HEK293 (cell line): ENCODE measurements around the gene FYCO1.

ENCODE experiments used
- CTCF ChIA-PET: fragments of 350-600 bp; formaldehyde crosslinking; extraction: SDS; loops from one replicate; lab custom pipeline; 2021; ENCODE audit warnings: antibody characterized with exemption; lab: Yijun Ruan, JAX
- POLR2A ChIA-PET: fragments of 300-600 bp; formaldehyde crosslinking; extraction: SDS; loops from one replicate; lab custom pipeline; 2020; ENCODE audit warnings: antibody characterized with exemption, inconsistent platforms; lab: Yijun Ruan, JAX
- H3K27ac ChIP-seq: fragments of 200-500 bp; sonication (Bioruptor generic); 2 replicates; pipeline ENCODE4 v1.5.1; 2014; ENCODE audit warnings: low read depth, low read length, control low read depth, inconsistent platforms; ENCODE audit errors: extremely low read depth
- H3K36me3 ChIP-seq, 2 experiments: fragments of 200-500 bp in 1 of 2; sonication (Bioruptor generic) in 1 of 2; 1 replicate in 1 of 2; 2 replicates in 1 of 2; pipeline ENCODE4 v1.5.1; 2014 to 2017; ENCODE audit warnings: inconsistent platforms in 2 of 2, low read length in 2 of 2; ENCODE audit not compliant: control insufficient read depth in 2 of 2, insufficient read depth in 1 of 2
- H3K4me1 ChIP-seq: fragments of 200-500 bp; sonication (Bioruptor generic); 2 replicates; pipeline ENCODE4 v1.5.1; 2014; ENCODE audit warnings: mild to moderate bottlenecking, low read length, inconsistent platforms; ENCODE audit not compliant: control insufficient read depth, insufficient read depth
- H3K4me3 ChIP-seq: 2 replicates; pipeline ENCODE4 v1.5.1; 2011; ENCODE audit warnings: low read depth, mild to moderate bottlenecking, control low read depth, low read length, moderate library complexity
- H3K9me3 ChIP-seq: fragments of 200-500 bp; sonication (Bioruptor generic); 2 replicates; pipeline ENCODE4 v1.5.1; 2014; ENCODE audit warnings: low read depth, low read length, inconsistent platforms; ENCODE audit not compliant: control insufficient read depth, insufficient read depth
- RBAK ChIP-seq: fragments of 450-650 bp; formaldehyde crosslinking; IDR thresholded peaks from 2 replicates; pipeline ENCODE4 v1.5.1; 2016; ENCODE audit warnings: missing biosample characterization, missing genetic modification characterization
- SCRT2 ChIP-seq: fragments of 450-650 bp; formaldehyde crosslinking; IDR thresholded peaks from 2 replicates; pipeline ENCODE4 v1.5.1; 2016; ENCODE audit warnings: missing biosample characterization, missing genetic modification characterization
- TSHZ1 ChIP-seq: fragments of 450-650 bp; formaldehyde crosslinking; IDR thresholded peaks from 2 replicates; pipeline ENCODE4 v1.5.1; 2016; ENCODE audit warnings: missing biosample characterization, missing genetic modification characterization, borderline replicate concordance
- ZBTB48 ChIP-seq: fragments of 450-650 bp; formaldehyde crosslinking; IDR thresholded peaks from 2 replicates; pipeline ENCODE4 v1.5.1; 2016; ENCODE audit warnings: missing biosample characterization, missing genetic modification characterization
- ZFP41 ChIP-seq: fragments of 450-650 bp; formaldehyde crosslinking; IDR thresholded peaks from 2 replicates; pipeline ENCODE4 v1.5.1; 2016; ENCODE audit warnings: missing biosample characterization, missing genetic modification characterization, borderline replicate concordance
- ZNF112 ChIP-seq: fragments of 450-650 bp; formaldehyde crosslinking; IDR thresholded peaks from 2 replicates; pipeline ENCODE4 v1.5.0; 2017; ENCODE audit warnings: missing biosample characterization, missing genetic modification characterization
- ZNF132 ChIP-seq: fragments of 450-650 bp; formaldehyde crosslinking; IDR thresholded peaks from 2 replicates; pipeline ENCODE4 v1.5.1; 2017; ENCODE audit warnings: missing biosample characterization, missing genetic modification characterization, borderline replicate concordance
- ZNF18 ChIP-seq: fragments of 450-650 bp; formaldehyde crosslinking; IDR thresholded peaks from 2 replicates; pipeline ENCODE4 v1.5.1; 2016; ENCODE audit warnings: missing biosample characterization, missing genetic modification characterization
- ZNF202 ChIP-seq: fragments of 450-650 bp; formaldehyde crosslinking; IDR thresholded peaks from 2 replicates; pipeline ENCODE4 v1.5.1; 2016; ENCODE audit warnings: missing biosample characterization, missing genetic modification characterization, borderline replicate concordance
- ZNF24 ChIP-seq: fragments of 450-650 bp; formaldehyde crosslinking; IDR thresholded peaks from 2 replicates; pipeline ENCODE4 v1.5.1; 2016; ENCODE audit warnings: missing biosample characterization, missing genetic modification characterization
- ZNF274 ChIP-seq, 2 experiments: fragments of 200-500 bp in 1 of 2; fragments of 450-650 bp in 1 of 2; sonication (Bioruptor generic) in 1 of 2; formaldehyde crosslinking in 1 of 2; IDR thresholded peaks; 2 replicates each; pipeline versions ENCODE4 v1.5.1 to v1.6.1; 2014 to 2016; ENCODE audit warnings: borderline replicate concordance in 1 of 2, inconsistent platforms in 1 of 2, low read length in 1 of 2, missing biosample characterization in 1 of 2, missing genetic modification characterization in 1 of 2
- ZNF302 ChIP-seq: fragments of 450-650 bp; formaldehyde crosslinking; IDR thresholded peaks from 2 replicates; pipeline ENCODE4 v1.5.1; 2016; ENCODE audit warnings: missing biosample characterization, missing genetic modification characterization, low read depth
- ZNF366 ChIP-seq: fragments of 450-650 bp; formaldehyde crosslinking; conservative IDR thresholded peaks from 2 replicates; pipeline ENCODE4 v1.5.1; 2016; ENCODE audit warnings: missing biosample characterization, missing genetic modification characterization
- ZNF529 ChIP-seq: fragments of 450-650 bp; formaldehyde crosslinking; IDR thresholded peaks from 2 replicates; pipeline ENCODE4 v1.5.1; 2017; ENCODE audit warnings: missing genetic modification characterization, missing biosample characterization; ENCODE audit not compliant: insufficient replicate concordance
- ZNF629 ChIP-seq: fragments of 450-650 bp; formaldehyde crosslinking; IDR thresholded peaks from 2 replicates; pipeline ENCODE4 v1.5.1; 2017; ENCODE audit warnings: missing biosample characterization, missing genetic modification characterization
- ZNF639 ChIP-seq: fragments of 450-650 bp; formaldehyde crosslinking; IDR thresholded peaks from 2 replicates; pipeline ENCODE4 v1.5.1; 2016; ENCODE audit warnings: missing biosample characterization, missing genetic modification characterization
- ZNF768 ChIP-seq: fragments of 450-650 bp; formaldehyde crosslinking; IDR thresholded peaks from 2 replicates; pipeline ENCODE4 v1.5.1; 2018; ENCODE audit warnings: missing biosample characterization, mild to moderate bottlenecking, missing genetic modification characterization
- ZNF843 ChIP-seq: fragments of 450-650 bp; formaldehyde crosslinking; IDR thresholded peaks from 2 replicates; pipeline ENCODE4 v1.5.1; 2016; ENCODE audit warnings: missing biosample characterization, missing genetic modification characterization
- ZSCAN30 ChIP-seq: fragments of 450-650 bp; IDR thresholded peaks from 2 replicates; pipeline ENCODE4 v1.5.1; 2018; ENCODE audit warnings: missing biosample characterization, mild to moderate bottlenecking, missing genetic modification characterization, moderate library complexity

FYCO1 gene

GRCh38 chr3:45880725-45881077, 114.9 kb downstream of the FYCO1 start (continued):
- no peak for TF ChIP-seq ZNF639 (tag by site-specific recombination)
- no peak for TF ChIP-seq ZSCAN30 (tag by site-specific recombination)
- no peak for TF ChIP-seq ZNF112
- TF ChIP-seq ZFP41 (tag by site-specific recombination) = no peak

- no peaks in the 10 kb centered on the region for H3K9me3 ChIP-seq
- no peaks in the 10 kb centered on the region for H3K4me1 ChIP-seq
- TF ChIP-seq ZNF366 (tag by site-specific recombination) (no peak), ZBTB48 (no peak)
- ChIA-PET POLR2A (no interaction called here), CTCF (no interaction called here)
- H3K36me3 ChIP-seq = no peaks in the 10 kb centered on the region
- H3K27ac ChIP-seq = no peak overlapping the region
- H3K4me3 ChIP-seq = no peak overlapping the region
Observed at GRCh38 chr3:45878124-45878523, 117.5 kb downstream of the FYCO1 start.

GRCh38 chr3:45874677-45875346, 120.8 kb downstream of the FYCO1 start:
- TF ChIP-seq ZNF24 (tag by site-specific recombination) (no peak), ZNF274 (IDR thresholded peaks at IDR 0.05; ENCODE audit: low read length) (no peak), ZNF274 (tag by site-specific recombination; IDR thresholded peaks at IDR 0.05; ENCODE audit: borderline replicate concordance) (no peak), ZNF202 (no peak), ZNF18 (tag by site-specific recombination) (no peak), ZNF768 (tag by site-specific recombination) (no peak)
- H3K27ac ChIP-seq = no peak overlapping the region

GRCh38 chr3:45873638-45874037, 122.0 kb downstream of the FYCO1 start:
- no peaks in the 10 kb centered on the region for H3K4me1 ChIP-seq
- H3K36me3 ChIP-seq = no peaks in the 10 kb centered on the region
- TF ChIP-seq SCRT2 (tag by site-specific recombination) = peak; percentile 56
- no peak for TF ChIP-seq ZNF529 (tag by site-specific recombination)
- POLR2A ChIA-PET = no interaction called here
- no peak overlapping the region for H3K4me3 ChIP-seq
- H3K9me3 ChIP-seq = no peaks in the 10 kb centered on the region
- CTCF ChIA-PET = no interaction called here
- no peak overlapping the region for H3K27ac ChIP-seq

More at GRCh38 chr3:45874677-45875346, 120.8 kb downstream of the FYCO1 start:
- POLR2A ChIA-PET = no interaction called here
- Histone ChIP-seq H3K36me3 (no peaks in the 10 kb centered on the region), H3K4me1 (no peaks in the 10 kb centered on the region), H3K4me3 (no peak overlapping the region), H3K9me3 (no peaks in the 10 kb centered on the region)
- CTCF ChIA-PET = no interaction called here

GRCh38 chr3:45873036-45873435, 122.6 kb downstream of the FYCO1 start:
- Histone ChIP-seq H3K27ac (no peak overlapping the region), H3K4me1 (no peaks in the 10 kb centered on the region), H3K36me3 (no peaks in the 10 kb centered on the region), H3K9me3 (no peaks in the 10 kb centered on the region), H3K4me3 (no peak overlapping the region)
- POLR2A ChIA-PET = no interaction called here
- CTCF ChIA-PET = no interaction called here
- TF ChIP-seq ZFP41 (tag by site-specific recombination) (no peak), RBAK (tag by site-specific recombination) (no peak), ZNF843 (tag by site-specific recombination) (no peak), TSHZ1 (tag by site-specific recombination) (no peak), ZNF132 (tag by site-specific recombination) (no peak), ZNF302 (no peak), ZNF629 (tag by site-specific recombination) (no peak)
